Ovary (tissue), 3 donors: ENCODE measurements around the gene C19orf73.

Source experiments
- CTCF ChIP-seq, 3 donors: fragments of 450-650 bp in 2 of 3; fragments of 200-600 bp in 1 of 3; IDR thresholded peaks; one replicate each; pipeline versions ENCODE4 v1.5.1 to v1.8.0; 2016 to 2022; ENCODE audit warnings: antibody characterized with exemption in 3 of 3, mild to moderate bottlenecking in 1 of 3
- EP300 ChIP-seq: sonication (generic); formaldehyde crosslinking; IDR thresholded peaks from one replicate; pipeline ENCODE4 v1.6.1; 2017; ENCODE audit warnings: antibody characterized with exemption
- POLR2A ChIP-seq: fragments of 450-650 bp; IDR thresholded peaks from one replicate; pipeline ENCODE4 v1.6.1; 2017; ENCODE audit warnings: antibody characterized with exemption, mild to moderate bottlenecking, moderate library complexity
- donor health status: DM: no; HTN: no; CAD: no.

GRCh38 chr19:49116544-49116943 is 2.4 kb downstream of the C19orf73 start:
- no peak for TF ChIP-seq CTCF (IDR thresholded peaks at IDR 0.05)
- TF ChIP-seq EP300: no peak
- TF ChIP-seq POLR2A: no peak
